ENCODE data around the gene PDXK. TPM values are rescaled to one million over a fixed set of nuclear protein-coding genes. Genes with fewer than 3 reads are reported as not detected.

Gene PDXK
- total RNA-seq, 1 experiment from 2014 or later, result 210 TPM

GRCh38 chr21:43689556-43690337, 29.2 kb upstream of the PDXK start:
- no peak for TF ChIP-seq CTCF (IDR thresholded peaks at IDR 0.05; ENCODE audit: unreplicated experiment)
- no peaks in the 10 kb centered on the region for H3K27me3 Mint-ChIP-seq (ENCODE audit: insufficient read depth, unreplicated experiment)
- DNase-seq (ENCODE audit: unreplicated experiment), result no peak
- ChIA-PET POLR2A (interaction anchor here (1.0 kb wide), 1 partner anchor 11 kb away, joined by 4 read pairs; no protein-coding TSS in a partner anchor), CTCF (no interaction called here)
- H3K9me3 Mint-ChIP-seq (ENCODE audit: unreplicated experiment), result no peaks in the 10 kb centered on the region
- H3K27ac Mint-ChIP-seq (ENCODE audit: low read depth, unreplicated experiment), result no peak overlapping the region
- no peak overlapping the region for H3K4me3 Mint-ChIP-seq (ENCODE audit: unreplicated experiment)
- no TSS peak for BruUV-seq (replicated peaks)
- H3K4me1 Mint-ChIP-seq (ENCODE audit: insufficient read depth, unreplicated experiment), result no peaks in the 10 kb centered on the region
- intact Hi-C loops (cut with micrococcal nuclease), result no loop called here
- peaks cover 85% of the 10 kb centered on the region for H3K36me3 Mint-ChIP-seq (ENCODE audit: insufficient read depth, unreplicated experiment)

- no peak for TF ChIP-seq CTCF (IDR thresholded peaks at IDR 0.05; ENCODE audit: unreplicated experiment)
- no peak for DNase-seq (ENCODE audit: unreplicated experiment)
- H3K36me3 Mint-ChIP-seq (ENCODE audit: insufficient read depth, unreplicated experiment), result peaks cover 85% of the 10 kb centered on the region
- no peaks in the 10 kb centered on the region for H3K27me3 Mint-ChIP-seq (ENCODE audit: insufficient read depth, unreplicated experiment)
- BruUV-seq (replicated peaks), result no TSS peak
- CTCF ChIA-PET, result interaction anchor here (1.7 kb wide), 1 partner anchor 14 kb away, joined by 7 read pairs; no protein-coding TSS in a partner anchor
- H3K4me3 Mint-ChIP-seq (ENCODE audit: unreplicated experiment), result no peak overlapping the region
- no peak overlapping the region for H3K27ac Mint-ChIP-seq (ENCODE audit: low read depth, unreplicated experiment)
- no peaks in the 10 kb centered on the region for H3K4me1 Mint-ChIP-seq (ENCODE audit: insufficient read depth, unreplicated experiment)
- POLR2A ChIA-PET, result interaction anchor here (1.0 kb wide), 1 partner anchor 11 kb away, joined by 4 read pairs; no protein-coding TSS in a partner anchor
- intact Hi-C loops (cut with micrococcal nuclease), result no loop called here
- H3K9me3 Mint-ChIP-seq (ENCODE audit: unreplicated experiment), result no peaks in the 10 kb centered on the region
Observed at GRCh38 chr21:43690346-43690745, 28.6 kb upstream of the PDXK start.

GRCh38 chr21:43691086-43691795, 27.7 kb upstream of the PDXK start:
- Mint-ChIP-seq H3K4me3 (ENCODE audit: unreplicated experiment) (no peak overlapping the region), H3K36me3 (ENCODE audit: insufficient read depth, unreplicated experiment) (peaks cover 85% of the 10 kb centered on the region), H3K4me1 (ENCODE audit: insufficient read depth, unreplicated experiment) (no peaks in the 10 kb centered on the region), H3K27me3 (ENCODE audit: insufficient read depth, unreplicated experiment) (no peaks in the 10 kb centered on the region), H3K9me3 (ENCODE audit: unreplicated experiment) (no peaks in the 10 kb centered on the region), H3K27ac (ENCODE audit: low read depth, unreplicated experiment) (no peak overlapping the region)
- ChIA-PET CTCF (interaction anchor here (0.7 to 1.7 kb wide), 3 partner anchors 15 to 22 kb away, joined by 3 to 7 read pairs (median 3); no protein-coding TSS in a partner anchor), POLR2A (interaction anchor here (0.9 to 3.0 kb wide), 5 partner anchors 20 to 43 kb away, joined by 3 to 18 read pairs (median 4); partner anchors contain the start of gene PDXK)
- intact Hi-C loops (cut with micrococcal nuclease), result no loop called here
- no TSS peak for BruUV-seq (replicated peaks)
- no peak for TF ChIP-seq CTCF (IDR thresholded peaks at IDR 0.05; ENCODE audit: unreplicated experiment)
- peak; percentile 73 for DNase-seq (ENCODE audit: unreplicated experiment)

- no TSS peak for BruUV-seq (replicated peaks)
- intact Hi-C loops (cut with micrococcal nuclease), result no loop called here
- peaks cover 85% of the 10 kb centered on the region for H3K36me3 Mint-ChIP-seq (ENCODE audit: insufficient read depth, unreplicated experiment)
- no peak overlapping the region for H3K27ac Mint-ChIP-seq (ENCODE audit: low read depth, unreplicated experiment)
- H3K4me1 Mint-ChIP-seq (ENCODE audit: insufficient read depth, unreplicated experiment), result no peaks in the 10 kb centered on the region
- DNase-seq (ENCODE audit: unreplicated experiment), result no peak
- ChIA-PET CTCF (interaction anchor here (0.7 to 1.7 kb wide), 4 partner anchors 15 to 24 kb away, joined by 3 to 7 read pairs (median 3); no protein-coding TSS in a partner anchor), POLR2A (interaction anchor here (0.9 to 3.0 kb wide), 5 partner anchors 20 to 54 kb away, joined by 3 to 18 read pairs (median 4); partner anchors contain the start of gene PDXK)
- no peaks in the 10 kb centered on the region for H3K9me3 Mint-ChIP-seq (ENCODE audit: unreplicated experiment)
- no peaks in the 10 kb centered on the region for H3K27me3 Mint-ChIP-seq (ENCODE audit: insufficient read depth, unreplicated experiment)
- H3K4me3 Mint-ChIP-seq (ENCODE audit: unreplicated experiment), result no peak overlapping the region
- no peak for TF ChIP-seq CTCF (IDR thresholded peaks at IDR 0.05; ENCODE audit: unreplicated experiment)
Observed at GRCh38 chr21:43691801-43692200, 27.1 kb upstream of the PDXK start.
